Measurements from ENCODE around the gene VWC2L. TPM values are rescaled to one million over a fixed set of nuclear protein-coding genes. Genes with fewer than 3 reads are reported as not detected.

The VWC2L gene
- total RNA-seq, 1 experiment from 2014 or later: not detected

- Mint-ChIP-seq H3K9me3 (ENCODE audit: unreplicated experiment) (no peaks in the 10 kb centered on the region), H3K27ac (ENCODE audit: unreplicated experiment) (no peak overlapping the region), H3K4me1 (ENCODE audit: low read depth, unreplicated experiment) (no peaks in the 10 kb centered on the region), H3K4me3 (ENCODE audit: unreplicated experiment) (no peak overlapping the region), H3K36me3 (ENCODE audit: insufficient read depth, unreplicated experiment) (no peaks in the 10 kb centered on the region), H3K27me3 (ENCODE audit: insufficient read depth, unreplicated experiment) (peaks cover 3% of the 10 kb centered on the region)
- ChIA-PET CTCF (no interaction called here), POLR2A (no interaction called here)
- Histone ChIP-seq H3K27me3 (replicated peaks; ENCODE audit: control insufficient read depth, insufficient read depth, low read length) (no peaks in the 10 kb centered on the region), H3K4me3 (ENCODE audit: low read depth, low read length) (no peak overlapping the region), H3K9me3 (no peaks in the 10 kb centered on the region), H3K4me1 (no peaks in the 10 kb centered on the region), H3K36me3 (ENCODE audit: control insufficient read depth, insufficient read depth, low read length) (no peaks in the 10 kb centered on the region)
- no peak for DNase-seq
- intact Hi-C loops (cut with micrococcal nuclease; ENCODE audit: unreplicated experiment): no loop called here
- no peak for TF ChIP-seq CTCF (IDR thresholded peaks at IDR 0.05; ENCODE audit: insufficient read depth in 1 of 2, low read depth in 1 of 2, low read length in 1 of 2, severe bottlenecking in 1 of 2, unreplicated experiment in 1 of 2)
- no TSS peak for BruUV-seq (replicated peaks)
These were observed 131.4 kb downstream of the VWC2L start for GRCh38 chr2:214542295-214542694.

GRCh38 chr2:214542866-214543265, 132.0 kb downstream of the VWC2L start:
- no peaks in the 10 kb centered on the region for H3K9me3 ChIP-seq
- Mint-ChIP-seq H3K4me1 (ENCODE audit: low read depth, unreplicated experiment) (no peaks in the 10 kb centered on the region), H3K9me3 (ENCODE audit: unreplicated experiment) (no peaks in the 10 kb centered on the region), H3K4me3 (ENCODE audit: unreplicated experiment) (no peak overlapping the region), H3K36me3 (ENCODE audit: insufficient read depth, unreplicated experiment) (no peaks in the 10 kb centered on the region), H3K27me3 (ENCODE audit: insufficient read depth, unreplicated experiment) (peaks cover 3% of the 10 kb centered on the region), H3K27ac (ENCODE audit: unreplicated experiment) (no peak overlapping the region)
- H3K4me1 ChIP-seq: no peaks in the 10 kb centered on the region
- DNase-seq: no peak
- no peak overlapping the region for H3K4me3 ChIP-seq (ENCODE audit: low read depth, low read length)
- BruUV-seq (replicated peaks): no TSS peak
- no peak for TF ChIP-seq CTCF (IDR thresholded peaks at IDR 0.05; ENCODE audit: insufficient read depth in 1 of 2, low read depth in 1 of 2, low read length in 1 of 2, severe bottlenecking in 1 of 2, unreplicated experiment in 1 of 2)
- POLR2A ChIA-PET: interaction anchor here (0.6 kb wide), 1 partner anchor 162 kb away, joined by 3 read pairs; no protein-coding TSS in a partner anchor
- CTCF ChIA-PET: no interaction called here
- intact Hi-C loops (cut with micrococcal nuclease; ENCODE audit: unreplicated experiment): no loop called here
- H3K36me3 ChIP-seq (ENCODE audit: control insufficient read depth, insufficient read depth, low read length): no peaks in the 10 kb centered on the region
- no peaks in the 10 kb centered on the region for H3K27me3 ChIP-seq (replicated peaks; ENCODE audit: control insufficient read depth, insufficient read depth, low read length)

- DNase-seq: no peak
- Histone ChIP-seq H3K36me3 (ENCODE audit: control insufficient read depth, insufficient read depth, low read length) (no peaks in the 10 kb centered on the region), H3K4me3 (ENCODE audit: low read depth, low read length) (no peak overlapping the region), H3K4me1 (no peaks in the 10 kb centered on the region), H3K9me3 (no peaks in the 10 kb centered on the region), H3K27me3 (replicated peaks; ENCODE audit: control insufficient read depth, insufficient read depth, low read length) (no peaks in the 10 kb centered on the region)
- no TSS peak for BruUV-seq (replicated peaks)
- ChIA-PET POLR2A (interaction anchor here (0.6 kb wide), 1 partner anchor 161 kb away, joined by 3 read pairs; no protein-coding TSS in a partner anchor), CTCF (no interaction called here)
- TF ChIP-seq CTCF (IDR thresholded peaks at IDR 0.05; ENCODE audit: insufficient read depth in 1 of 2, low read depth in 1 of 2, low read length in 1 of 2, severe bottlenecking in 1 of 2, unreplicated experiment in 1 of 2): no peak
- Mint-ChIP-seq H3K4me1 (ENCODE audit: low read depth, unreplicated experiment) (no peaks in the 10 kb centered on the region), H3K4me3 (ENCODE audit: unreplicated experiment) (no peak overlapping the region), H3K27me3 (ENCODE audit: insufficient read depth, unreplicated experiment) (peaks cover 3% of the 10 kb centered on the region), H3K27ac (ENCODE audit: unreplicated experiment) (no peak overlapping the region), H3K36me3 (ENCODE audit: insufficient read depth, unreplicated experiment) (no peaks in the 10 kb centered on the region), H3K9me3 (ENCODE audit: unreplicated experiment) (no peaks in the 10 kb centered on the region)
- intact Hi-C loops (cut with micrococcal nuclease; ENCODE audit: unreplicated experiment): no loop called here
These were observed 132.6 kb downstream of the VWC2L start for GRCh38 chr2:214543386-214543955.
